SH-SY5Y (cell line): ENCODE data around the gene BAZ2B.

ENCODE experiments used
- GATA2 ChIP-seq: IDR thresholded peaks from 2 replicates; pipeline ENCODE4 v1.6.1; 2011; ENCODE audit warnings: mild to moderate bottlenecking, low read depth, low read length
- GATA3 ChIP-seq: IDR thresholded peaks from 2 replicates; pipeline ENCODE4 v1.6.1; 2011; ENCODE audit warnings: low read depth, mild to moderate bottlenecking, low read length, moderate library complexity

GRCh38 chr2:159558479-159558878, 57.9 kb downstream of the BAZ2B start:
- TF ChIP-seq GATA2: no peak
- no peak for TF ChIP-seq GATA3
